Central memory CD4-positive, alpha-beta T cell (primary cell): ENCODE results near the gene CDYL2.

Experiments used
- DNase-seq: peaks from one replicate; pipeline ENCODE4 v3.0.0; 2022

CDYL2 gene

GRCh38 chr16:80667251-80667560 lies 137.2 kb downstream of the CDYL2 start:
- no peak for DNase-seq

DNA sequence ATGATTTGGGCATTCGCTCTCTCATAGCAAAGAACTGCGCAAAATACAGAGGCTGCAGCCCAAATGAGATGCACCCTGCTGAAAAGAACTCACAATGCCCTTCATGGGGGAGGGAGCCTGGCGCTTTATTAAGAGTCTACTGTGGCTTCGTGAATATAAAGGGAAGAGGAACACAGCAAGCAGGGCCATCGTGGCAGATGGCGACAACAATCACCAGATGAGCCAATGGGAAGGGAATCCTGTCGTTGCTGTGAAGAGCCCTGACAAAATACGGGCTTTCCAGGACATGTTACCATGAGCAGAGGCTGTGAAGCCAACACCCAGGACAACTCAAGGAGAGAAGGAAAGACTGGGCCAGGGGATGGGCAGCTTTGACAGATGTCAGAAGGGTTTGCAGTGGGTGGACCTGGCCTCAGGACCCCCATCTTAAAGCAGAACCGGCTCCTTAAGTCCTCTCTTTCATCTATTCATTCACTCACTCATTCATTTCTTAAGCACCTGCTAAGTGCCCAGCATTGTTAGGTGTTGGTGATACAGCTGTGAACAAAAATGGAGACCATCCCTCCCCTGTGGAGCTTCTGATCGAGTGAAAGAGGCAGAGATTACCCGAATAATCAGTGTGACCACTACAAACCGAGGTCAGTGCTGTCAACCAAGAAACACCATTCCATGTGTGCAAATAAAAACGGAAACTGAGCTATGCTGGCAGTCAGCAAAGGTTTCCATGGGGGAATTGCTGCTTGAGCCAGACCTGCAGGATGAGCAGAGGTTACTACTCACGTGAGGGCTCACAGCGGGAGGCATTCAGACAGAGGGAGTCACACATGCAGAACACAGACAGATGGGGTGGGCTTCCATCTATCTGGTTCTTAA lies 137.8 kb downstream of the CDYL2 start:
- DNase-seq = no peak

DNA sequence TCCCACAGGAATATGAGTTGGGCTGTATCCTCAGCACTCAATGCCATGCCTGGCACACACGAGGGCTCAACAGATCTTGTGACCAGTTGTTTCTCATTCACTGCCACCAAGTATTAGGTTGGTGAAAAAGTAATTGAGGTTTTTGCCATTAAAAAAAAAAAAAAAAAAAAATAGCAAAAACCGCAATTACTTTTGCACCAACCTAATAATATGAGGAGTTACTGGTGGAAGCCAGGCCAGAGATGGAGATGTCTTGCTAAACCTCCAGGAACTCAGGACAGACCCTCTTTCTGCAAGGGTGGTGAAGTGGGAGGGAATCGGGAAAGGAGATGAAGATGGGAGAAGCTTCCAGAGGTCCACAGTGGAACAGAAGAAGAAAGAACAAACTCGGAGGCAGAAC lies 139.0 kb downstream of the CDYL2 start:
- DNase-seq = no peak

GRCh38 chr16:80664786-80665185 lies 139.6 kb downstream of the CDYL2 start:
- DNase-seq = no peak

DNA sequence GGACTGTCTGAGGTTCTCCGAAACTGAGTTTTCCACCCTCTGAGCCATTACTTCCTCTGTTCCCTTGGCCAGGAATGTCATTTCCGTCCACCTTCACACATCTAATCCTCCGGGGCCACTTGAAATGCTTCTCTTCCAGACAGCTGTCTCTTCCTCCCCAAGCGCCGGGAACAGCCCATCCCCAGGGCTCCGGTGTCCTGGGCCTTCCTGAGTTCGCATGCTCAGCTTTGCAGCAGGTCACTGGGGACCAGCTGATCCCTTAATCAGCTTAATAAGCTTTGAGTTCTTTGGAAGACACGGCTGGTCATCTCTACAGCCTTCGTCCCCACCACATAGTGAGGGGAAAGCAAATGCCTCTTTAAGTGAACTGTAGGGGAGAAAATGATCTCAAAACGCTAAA lies 140.2 kb downstream of the CDYL2 start:
- DNase-seq = no peak

DNA sequence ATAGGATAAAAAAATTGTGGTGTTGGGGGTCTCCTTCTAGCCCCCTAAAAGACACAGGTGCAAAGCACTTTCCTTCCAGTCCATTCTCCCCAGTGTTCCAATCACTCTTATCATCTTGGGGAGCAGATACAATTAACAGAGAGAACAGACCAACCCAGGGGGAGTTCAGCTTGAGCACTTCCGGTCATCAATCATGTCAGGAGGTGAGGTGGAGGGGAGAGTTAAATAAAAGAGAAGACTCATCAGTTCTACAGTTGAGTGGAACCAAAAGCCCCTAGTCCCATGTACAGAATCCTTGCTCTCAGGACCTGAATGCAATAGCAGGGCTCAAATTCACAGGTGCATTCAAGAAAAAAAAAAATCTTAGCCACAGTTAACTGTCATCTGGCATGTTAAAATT lies 141.3 kb downstream of the CDYL2 start:
- no peak for DNase-seq

GRCh38 chr16:80659865-80660264 lies 144.5 kb downstream of the CDYL2 start:
- DNase-seq = no peak

DNA sequence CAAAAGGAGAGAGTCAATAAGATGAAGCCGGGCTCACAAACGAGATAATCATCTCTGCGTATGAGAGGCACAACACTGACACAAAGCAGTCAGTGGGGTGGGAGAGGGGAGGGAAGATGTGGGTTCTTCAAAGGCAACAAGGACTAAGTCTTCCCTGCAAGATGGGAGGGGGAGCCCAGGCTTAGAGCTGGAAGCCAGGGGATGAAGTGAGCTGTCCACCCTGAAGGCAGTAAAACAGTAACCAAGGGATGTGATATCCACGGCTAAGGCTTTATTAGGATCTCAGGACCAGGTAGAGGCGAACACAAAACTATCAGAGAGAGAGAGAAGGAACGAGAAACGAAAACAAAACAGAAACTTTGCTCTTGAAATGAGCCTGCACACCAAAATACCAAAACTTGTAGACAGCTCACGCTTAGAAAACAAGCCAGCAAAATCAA lies 147.7 kb downstream of the CDYL2 start:
- DNase-seq = peak; percentile 40

GRCh38 chr16:80656161-80656560 lies 148.2 kb downstream of the CDYL2 start:
- no peak for DNase-seq

DNA sequence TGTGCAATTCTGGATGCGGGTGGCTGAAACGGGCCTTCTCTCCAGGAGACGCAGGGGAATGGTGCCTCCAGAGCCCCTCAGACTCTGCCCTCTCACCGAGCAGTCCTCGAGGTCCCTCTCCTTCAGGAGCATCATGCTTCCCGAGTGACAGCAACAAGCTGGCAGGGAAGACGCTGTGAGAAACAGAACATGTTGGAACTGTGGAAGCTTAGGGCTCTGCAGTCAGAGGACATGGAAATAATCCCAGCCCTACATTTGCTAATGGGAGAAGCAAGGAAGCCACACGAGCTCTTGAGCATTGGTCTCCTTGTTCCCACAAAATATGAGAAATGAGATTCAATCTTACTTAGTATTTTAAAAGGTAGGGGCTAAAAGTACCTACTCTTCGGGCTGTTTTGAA lies 148.6 kb downstream of the CDYL2 start:
- DNase-seq = no peak

- no peak for DNase-seq
Observed at GRCh38 chr16:80654094-80654862, 150.1 kb downstream of the CDYL2 start.

- no peak for DNase-seq
Observed at GRCh38 chr16:80652441-80652840, 152.0 kb downstream of the CDYL2 start.

- peak; percentile 40 for DNase-seq
Observed at GRCh38 chr16:80650281-80650680, 154.1 kb downstream of the CDYL2 start.

DNA sequence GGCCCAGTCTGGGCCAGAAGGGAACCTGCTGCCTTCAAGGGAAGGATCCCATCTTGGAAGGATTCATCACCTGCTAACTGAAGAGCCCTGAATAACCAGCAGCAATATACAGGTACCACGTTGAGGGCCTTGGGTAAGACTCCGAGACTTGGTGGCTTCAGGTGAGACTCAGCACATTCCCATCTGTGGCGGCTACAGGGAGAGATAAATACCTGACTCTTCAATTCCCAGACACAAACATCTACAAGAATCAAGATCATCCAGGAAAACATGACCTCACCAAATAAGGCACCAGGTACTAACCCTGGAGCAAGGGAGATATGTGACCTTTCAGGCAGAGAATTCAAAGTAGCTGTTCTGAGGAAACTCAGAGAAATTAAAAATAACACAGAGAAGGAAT lies 164.1 kb downstream of the CDYL2 start:
- DNase-seq = no peak

DNA sequence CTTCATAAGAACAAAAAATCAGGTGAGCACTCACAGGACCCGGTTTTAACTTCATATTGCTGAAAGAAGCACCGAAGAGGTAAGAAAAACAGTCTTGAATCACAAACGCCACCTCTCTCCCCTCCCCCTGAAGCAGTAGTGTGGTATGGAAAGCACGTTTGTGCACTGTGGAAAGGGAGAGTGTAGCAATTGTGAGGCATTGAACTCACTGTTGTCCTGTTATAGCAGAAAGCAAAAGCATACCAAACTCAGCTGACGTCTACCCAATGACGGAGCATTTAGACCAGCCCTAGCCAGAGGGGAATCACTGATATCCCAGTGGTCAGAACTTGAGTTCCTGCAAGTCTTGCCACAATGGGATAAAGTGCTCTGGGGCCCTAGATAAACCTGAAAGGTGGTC lies 164.8 kb downstream of the CDYL2 start:
- no peak for DNase-seq

DNA sequence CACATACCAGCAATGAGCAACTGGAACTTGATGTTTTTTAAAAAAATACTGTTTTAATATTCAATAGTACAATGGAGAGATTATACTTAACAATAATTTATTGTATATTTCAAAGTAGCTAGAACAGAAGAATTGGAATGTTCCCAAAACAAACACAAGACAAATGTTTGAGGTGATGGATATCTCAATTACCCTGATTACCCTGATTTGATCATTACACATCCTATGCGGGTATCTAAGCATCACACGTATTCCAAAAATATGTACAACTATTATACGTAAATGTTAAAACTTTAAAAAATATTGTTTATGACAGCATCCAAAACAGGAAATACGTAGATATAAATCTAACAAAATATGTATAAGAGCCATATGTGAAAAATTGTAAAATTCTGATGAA lies 166.8 kb downstream of the CDYL2 start:
- DNase-seq = no peak

- DNase-seq = no peak
Observed at GRCh38 chr16:80631581-80631980, 172.8 kb downstream of the CDYL2 start.

DNA sequence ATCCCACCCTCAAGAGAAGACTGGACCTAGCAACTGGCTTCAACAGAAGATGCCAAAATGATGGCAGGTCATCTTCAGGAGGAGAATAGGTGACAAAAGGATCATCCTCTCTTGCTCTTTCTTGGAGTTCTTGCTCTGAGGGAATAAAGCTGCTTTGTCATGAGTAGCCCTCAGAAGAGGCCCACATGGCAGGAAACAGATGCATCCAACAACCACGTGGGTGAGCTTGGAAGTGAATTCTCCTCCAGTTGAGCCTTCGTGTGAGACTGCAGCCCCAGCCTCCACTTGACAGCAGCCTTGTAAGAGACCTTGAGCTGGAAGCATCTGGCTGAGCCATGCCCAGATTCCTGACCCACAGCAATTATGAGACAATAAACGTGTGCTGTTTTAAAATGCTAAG lies 176.1 kb downstream of the CDYL2 start:
- no peak for DNase-seq

DNA sequence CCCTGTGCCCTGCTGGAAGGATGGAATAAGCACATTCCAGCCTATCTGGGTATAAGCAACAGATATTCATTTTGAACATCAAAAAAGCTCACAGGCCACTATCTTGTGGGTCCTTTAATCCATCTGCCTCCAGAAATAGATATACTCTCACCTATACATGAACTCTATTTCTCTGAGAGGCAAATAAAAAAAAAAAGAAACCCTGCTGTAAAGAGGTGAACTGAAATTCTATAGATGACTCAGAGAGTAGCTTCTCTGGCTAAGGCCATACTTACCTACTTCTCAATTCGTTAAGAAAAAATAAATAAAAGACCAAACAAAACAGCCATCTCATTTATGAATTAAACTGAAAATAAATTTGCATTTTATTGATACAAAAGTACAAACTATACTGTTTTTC lies 177.3 kb downstream of the CDYL2 start:
- no peak for DNase-seq

- no peak for DNase-seq
Observed at GRCh38 chr16:80623376-80623775, 181.0 kb downstream of the CDYL2 start.

DNA sequence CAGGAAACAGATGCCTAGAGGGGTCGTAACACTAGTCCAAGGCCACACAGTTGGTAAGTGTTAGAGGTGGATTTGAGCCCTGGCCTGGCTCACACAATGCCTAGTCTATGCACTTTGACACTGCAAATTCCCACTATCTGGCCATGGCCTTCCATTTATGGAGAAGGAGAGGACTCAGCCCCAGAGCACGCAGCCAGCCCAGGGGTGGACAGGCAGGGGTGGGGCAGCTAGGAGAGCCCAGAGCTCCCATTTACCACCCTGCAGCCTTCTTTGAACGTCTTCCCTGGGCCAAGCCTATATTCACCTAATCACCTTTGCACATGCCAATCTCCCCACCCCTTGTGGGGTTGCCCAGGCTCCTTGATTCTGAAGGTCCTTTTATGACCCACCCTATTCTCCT lies 182.4 kb downstream of the CDYL2 start:
- no peak for DNase-seq

GRCh38 chr16:80620736-80621605 lies 183.4 kb downstream of the CDYL2 start:
- no peak for DNase-seq

DNA sequence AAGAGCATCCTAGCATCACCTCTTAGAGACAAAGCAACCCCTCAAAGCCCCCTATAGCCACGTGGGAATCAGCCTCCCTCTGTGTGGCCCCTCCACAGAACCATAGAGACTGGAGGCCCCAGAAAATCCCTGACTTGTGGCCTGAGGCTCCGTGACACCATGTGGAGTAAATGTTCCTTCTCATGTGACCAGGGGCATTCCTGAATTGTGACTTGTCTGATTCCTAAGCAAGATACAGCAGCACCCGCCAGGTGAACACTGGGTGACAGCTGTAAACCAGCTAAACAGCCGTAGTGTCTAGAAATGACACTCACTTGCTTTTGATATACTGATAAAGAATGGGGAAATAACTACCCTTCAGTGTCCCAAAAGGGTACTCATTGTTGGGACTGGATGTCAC lies 184.6 kb downstream of the CDYL2 start:
- DNase-seq = no peak
